ENCODE measurements around the gene NDUFAF3.

Gene NDUFAF3

GRCh38 chr3:49017971-49018706 is 3.8 kb upstream of the NDUFAF3 start, which contains the start of gene DALRD3:
DALRD3 (minus strand) TSS chr3:49018580; CDS start chr3:49018564, 16 bp downstream.
- peak; percentile 41 to 57 for DNase-seq (ENCODE audit: low read depth in 1 of 2, low spot score in 1 of 2)

DNA sequence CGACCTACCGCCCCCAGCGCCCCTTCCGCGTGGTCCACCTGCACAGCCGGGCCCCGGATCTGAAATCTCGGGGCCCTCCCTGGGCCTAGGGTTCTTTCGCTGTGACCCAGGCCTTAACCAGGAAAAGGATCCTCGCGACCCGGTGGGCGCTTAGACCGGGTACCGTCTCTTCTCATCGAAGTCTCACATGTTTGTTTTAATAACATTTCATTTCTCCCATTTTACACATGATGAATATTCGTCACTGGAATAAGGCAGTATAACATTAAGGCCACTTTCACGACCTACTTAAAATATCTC is 3.3 kb upstream of the NDUFAF3 start:
- DNase-seq (ENCODE audit: low read depth in 1 of 2, low spot score in 1 of 2), result no peak

DNA sequence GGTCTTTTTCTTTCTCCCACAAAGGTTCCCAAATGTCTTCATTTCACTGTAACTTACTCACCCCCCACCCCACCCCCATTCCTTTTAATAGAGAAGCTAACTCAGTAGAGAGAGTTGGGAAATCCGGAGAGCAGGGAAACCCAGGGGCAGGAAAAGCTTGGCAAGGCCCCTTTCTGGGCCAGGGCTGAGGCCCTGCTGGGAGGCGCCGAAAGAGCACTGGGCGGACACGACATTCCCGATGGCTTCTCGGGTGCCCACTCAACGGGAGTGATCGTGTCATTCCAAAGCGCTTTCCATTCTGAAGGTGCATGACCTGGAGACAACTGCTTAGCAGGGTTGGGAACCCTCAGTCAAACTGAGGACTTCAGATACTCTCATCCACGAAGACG is 2.0 kb upstream of the NDUFAF3 start:
- no peak for DNase-seq (ENCODE audit: low read depth in 1 of 2, low spot score in 1 of 2)

DNA sequence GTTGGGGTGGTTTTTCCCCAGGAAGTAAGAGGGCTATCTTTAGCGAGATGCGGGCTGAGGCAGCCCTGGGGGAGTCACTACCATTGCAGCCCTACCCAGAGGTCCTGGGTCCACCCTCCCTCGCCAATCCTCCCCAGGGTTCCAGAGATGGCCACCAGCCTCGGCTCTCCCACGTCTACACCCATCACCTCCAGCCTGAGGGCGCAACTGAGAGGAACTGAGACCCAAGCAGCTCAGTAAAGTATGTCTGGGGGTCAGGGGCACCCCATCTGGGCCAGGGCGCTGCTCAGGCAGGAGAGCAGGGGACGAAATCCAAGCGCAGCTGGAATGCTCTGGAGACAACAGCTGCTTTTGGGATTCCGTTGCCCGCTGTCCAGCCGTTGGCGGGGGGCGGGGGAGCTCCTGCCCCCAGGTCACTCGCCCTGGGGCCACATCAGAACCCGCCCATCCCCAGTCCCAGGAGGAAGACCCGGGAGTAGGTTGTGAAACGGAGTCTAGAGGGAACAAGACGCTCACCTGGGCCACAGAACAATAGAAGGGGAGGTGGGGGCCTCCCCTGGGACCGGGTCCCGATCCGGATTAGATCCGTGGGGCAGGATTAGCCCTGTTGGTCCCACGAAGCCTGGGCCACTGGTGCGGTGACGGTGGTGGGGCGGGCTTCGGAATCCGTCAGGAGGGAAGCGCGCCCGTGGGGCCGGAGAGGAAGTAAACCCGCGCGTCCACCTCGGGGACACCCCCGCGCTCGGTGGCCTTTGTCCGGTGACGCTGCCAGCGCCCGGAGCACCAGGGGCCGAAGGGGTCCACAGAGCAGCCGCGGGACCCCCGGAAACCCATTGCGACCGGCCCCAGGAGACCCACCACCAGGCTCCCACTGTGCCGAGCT is 1.4 kb upstream of the NDUFAF3 start:
- DNase-seq (ENCODE audit: low read depth in 1 of 2, low spot score in 1 of 2), result no peak

GRCh38 chr3:49021213-49021812 is 608 bp upstream of the NDUFAF3 start:
- DNase-seq (ENCODE audit: low read depth in 1 of 2, low spot score in 1 of 2), result peak; percentile 89 to 97

DNA sequence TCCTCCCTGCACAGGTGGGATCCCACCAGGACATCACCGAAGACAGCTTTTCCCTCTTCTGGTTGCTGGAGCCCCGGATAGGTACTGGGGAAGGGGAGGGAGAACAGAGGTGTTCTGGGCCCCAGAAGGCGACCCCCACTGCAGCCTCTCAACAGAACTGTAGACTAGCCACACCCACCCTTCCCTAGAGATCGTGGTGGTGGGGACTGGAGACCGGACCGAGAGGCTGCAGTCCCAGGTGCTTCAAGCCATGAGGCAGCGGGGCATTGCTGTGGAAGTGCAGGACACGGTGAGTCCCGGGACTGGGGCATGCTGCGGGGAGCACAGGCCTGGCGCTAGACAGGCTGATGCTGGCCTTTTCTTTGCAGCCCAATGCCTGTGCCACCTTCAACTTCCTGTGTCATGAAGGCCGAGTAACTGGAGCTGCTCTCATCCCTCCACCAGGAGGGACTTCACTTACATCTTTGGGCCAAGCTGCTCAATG is 809 bp downstream of the NDUFAF3 start:
- no peak for DNase-seq (ENCODE audit: low read depth in 1 of 2, low spot score in 1 of 2)

DNA sequence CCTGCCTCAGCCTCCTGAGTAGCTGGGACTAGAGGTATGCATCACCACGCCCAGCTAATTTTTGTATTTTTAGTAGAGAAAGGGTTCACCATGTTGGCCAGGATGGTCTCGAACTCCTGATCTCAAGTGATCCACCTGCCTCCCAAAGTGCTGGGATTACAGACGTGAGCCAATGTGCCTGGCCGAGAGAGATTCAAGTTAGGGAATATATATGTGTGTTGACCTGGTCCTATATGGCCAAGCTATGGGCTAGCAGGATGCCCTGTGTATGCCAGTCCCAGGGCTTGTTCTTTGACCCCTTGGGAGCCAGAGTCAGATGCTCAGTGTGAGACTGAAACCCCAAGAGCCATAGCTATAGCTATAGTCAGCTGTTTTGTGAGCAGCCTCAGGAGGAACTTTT is 1.9 kb downstream of the NDUFAF3 start:
- no peak for DNase-seq (ENCODE audit: low read depth in 1 of 2, low spot score in 1 of 2)

GRCh38 chr3:49024449-49024848 is 2.5 kb downstream of the NDUFAF3 start:
- no peak for DNase-seq (ENCODE audit: low read depth in 1 of 2, low spot score in 1 of 2)

DNA sequence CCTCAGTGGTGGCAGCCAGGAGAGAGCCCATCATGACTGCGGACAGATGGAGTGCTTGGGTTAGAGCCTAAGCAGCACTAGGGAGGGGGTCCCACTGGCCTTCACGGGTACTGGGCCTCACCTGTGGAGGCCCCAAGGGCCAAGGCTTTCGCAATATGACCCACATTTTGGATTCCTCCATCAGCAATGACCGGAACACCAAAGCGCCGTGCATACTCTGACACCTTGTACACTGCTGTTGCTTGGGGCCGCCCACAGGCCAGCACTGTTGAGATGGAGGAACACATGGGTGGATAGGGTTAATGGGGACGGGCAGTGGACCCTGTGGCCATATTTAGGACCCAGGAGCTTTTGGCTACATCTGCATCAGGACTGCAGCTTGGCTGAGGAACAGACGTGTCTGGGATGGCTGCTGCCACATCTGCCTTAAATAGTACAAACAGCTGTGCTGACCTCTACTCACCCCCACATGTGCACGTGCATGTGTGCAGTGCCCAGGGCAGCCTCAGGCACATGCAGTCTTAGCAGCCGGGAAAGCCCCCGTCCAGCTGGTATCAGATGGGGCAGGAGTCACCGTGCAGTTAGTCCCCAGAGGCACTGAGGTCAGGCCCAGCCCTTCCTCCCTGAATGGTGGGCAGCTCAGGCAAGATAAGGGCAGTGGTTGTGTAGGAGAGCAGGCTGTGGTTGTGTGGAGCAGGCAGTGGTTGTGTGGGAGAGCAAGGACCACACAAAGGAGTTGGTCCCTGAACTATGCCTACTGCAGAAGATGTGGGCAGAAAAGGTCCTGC is 3.3 kb downstream of the NDUFAF3 start:
- DNase-seq (ENCODE audit: low read depth in 1 of 2, low spot score in 1 of 2), result no peak

DNA sequence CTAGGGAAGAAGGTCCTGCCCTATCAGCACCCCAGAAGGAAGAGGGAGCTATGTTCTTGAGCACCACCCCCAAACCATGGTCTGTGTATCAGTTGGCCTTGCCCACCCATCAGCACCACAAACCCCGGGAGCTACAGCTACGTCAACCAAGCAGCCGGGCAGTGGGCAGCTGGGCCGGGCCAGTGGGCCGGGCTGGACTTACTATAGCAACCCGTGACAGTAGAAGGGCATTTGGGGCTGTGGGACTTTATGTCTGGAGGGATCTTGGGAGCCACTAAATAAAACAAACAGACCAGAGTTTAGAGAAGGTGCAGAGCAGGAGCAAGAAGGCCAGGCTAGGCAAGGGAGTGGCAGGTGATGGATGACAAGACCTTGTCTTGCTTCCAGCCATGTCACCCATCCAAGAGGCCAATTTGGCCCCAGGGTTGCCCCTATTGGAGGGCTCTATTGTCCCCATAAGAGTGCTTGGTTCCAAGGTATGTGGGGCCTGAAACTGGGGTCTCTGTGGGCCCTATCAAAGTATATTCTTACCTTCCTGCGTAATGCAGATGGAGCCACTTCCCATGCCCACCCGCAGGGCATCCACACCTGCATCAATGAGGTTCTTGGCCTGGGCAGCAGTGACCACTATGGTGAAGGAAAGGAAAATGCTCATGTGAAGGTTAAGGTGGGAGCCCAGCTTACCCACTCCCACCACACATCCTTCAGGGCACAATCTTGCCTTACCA is 4.0 kb downstream of the NDUFAF3 start:
- DNase-seq (ENCODE audit: low read depth in 1 of 2, low spot score in 1 of 2), result no peak

DNA sequence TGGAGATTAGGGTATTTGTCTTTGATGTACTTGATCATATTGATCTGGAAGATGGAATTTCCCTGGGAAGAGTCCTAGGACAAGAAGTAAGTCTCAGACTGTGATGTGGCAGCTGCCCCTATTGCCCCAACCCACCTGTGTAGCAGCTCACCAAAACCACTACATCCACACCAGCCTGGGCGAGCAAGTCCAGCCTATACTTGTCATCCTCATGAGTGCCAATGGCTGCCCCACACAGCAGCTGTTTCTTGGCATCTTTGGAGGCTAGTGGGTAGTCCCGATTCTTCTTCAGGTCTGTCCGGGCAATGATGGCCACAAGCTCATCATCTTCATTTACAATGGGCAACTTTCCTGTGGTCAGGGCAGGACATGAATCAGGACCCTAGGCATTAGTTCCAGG is 4.6 kb downstream of the NDUFAF3 start:
- no peak for DNase-seq (ENCODE audit: low read depth in 1 of 2, low spot score in 1 of 2)

- DNase-seq (ENCODE audit: low read depth in 1 of 2, low spot score in 1 of 2), result no peak
Measured at GRCh38 chr3:49027634-49028033, 5.7 kb downstream of the NDUFAF3 start.

- DNase-seq (ENCODE audit: low read depth in 1 of 2, low spot score in 1 of 2), result no peak
Measured at GRCh38 chr3:49028298-49028672, 6.4 kb downstream of the NDUFAF3 start.

- peak; percentile 89 to 94 for DNase-seq (ENCODE audit: low read depth in 1 of 2, low spot score in 1 of 2)
Measured at GRCh38 chr3:49028673-49029562, 7.0 kb downstream of the NDUFAF3 start, which contains the start of gene IMPDH2. IMPDH2 (minus strand) TSS chr3:49029398; CDS start chr3:49029350, 48 bp downstream.

- DNase-seq (ENCODE audit: low read depth in 1 of 2, low spot score in 1 of 2), result no peak
Measured at GRCh38 chr3:49029563-49029884, 7.6 kb downstream of the NDUFAF3 start.

DNA sequence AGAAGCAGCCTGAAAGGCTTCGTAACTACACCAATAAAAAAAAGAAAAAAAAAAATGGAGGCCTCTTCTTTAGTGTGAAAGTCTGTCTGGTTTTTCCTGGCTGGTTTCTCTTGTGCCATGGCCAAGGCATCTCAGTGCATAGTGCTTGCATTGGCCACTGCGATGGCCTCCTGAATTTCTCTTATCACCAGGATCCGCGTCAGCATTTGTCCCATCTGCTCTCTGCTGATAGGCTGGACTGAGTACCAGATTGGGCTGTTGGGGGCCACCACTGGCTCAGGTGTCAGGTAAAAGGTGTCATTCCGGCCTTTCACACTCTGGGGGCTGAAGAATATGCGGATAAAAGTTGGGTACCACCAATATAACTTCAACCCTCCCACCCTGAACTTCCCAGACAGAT is 8.4 kb downstream of the NDUFAF3 start:
- DNase-seq (ENCODE audit: low read depth in 1 of 2, low spot score in 1 of 2), result no peak

- no peak for DNase-seq (ENCODE audit: low read depth in 1 of 2, low spot score in 1 of 2)
Measured at GRCh38 chr3:49032646-49033304, 10.9 kb downstream of the NDUFAF3 start.

DNA sequence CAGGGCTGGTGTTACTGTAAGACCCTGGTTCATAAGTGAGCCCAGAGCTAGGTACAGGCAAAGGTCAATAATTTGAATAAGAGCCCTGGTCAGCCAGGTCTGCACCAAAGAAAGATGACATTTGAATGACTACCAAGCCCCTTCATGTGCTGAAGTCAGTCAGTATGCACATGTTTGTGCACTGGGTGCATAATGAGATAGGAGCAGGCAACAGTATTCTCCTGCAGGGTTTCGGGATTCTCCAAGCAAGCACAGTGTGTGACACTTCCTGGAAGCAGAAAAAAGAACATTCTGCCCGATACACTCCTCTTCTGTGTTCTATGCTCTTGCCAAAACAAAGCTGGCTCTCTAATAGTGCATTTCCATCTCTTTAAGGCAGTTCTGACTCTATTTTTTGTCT is 12.7 kb downstream of the NDUFAF3 start:
- no peak for DNase-seq (ENCODE audit: low read depth in 1 of 2, low spot score in 1 of 2)

DNA sequence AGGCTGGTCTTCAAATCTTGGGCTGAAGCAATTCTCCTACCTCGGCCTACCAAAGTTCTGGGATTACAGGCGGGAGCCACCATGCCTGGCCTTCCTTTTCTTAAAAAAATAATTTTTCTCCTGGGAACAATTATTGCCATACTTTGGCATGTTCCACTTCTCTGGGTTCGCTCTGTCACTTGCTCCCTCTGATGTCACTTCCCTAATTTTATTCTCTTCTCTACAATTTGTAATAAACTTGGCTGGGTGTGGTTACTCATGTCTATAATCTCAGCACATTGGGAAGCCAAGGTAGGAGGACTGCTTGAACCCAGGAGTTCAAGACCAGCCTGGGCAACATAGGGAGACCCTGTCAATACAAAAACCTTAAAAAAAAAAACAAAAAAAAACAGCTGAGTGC is 13.4 kb downstream of the NDUFAF3 start:
- no peak for DNase-seq (ENCODE audit: low read depth in 1 of 2, low spot score in 1 of 2)
